DMS153 (cell line): ENCODE measurements around the gene CLEC4F.

Experiments used
- DNase-seq: peaks from one replicate; lab custom pipeline; 2025; lab: John Stamatoyannopoulos, UW

The CLEC4F gene

DNA sequence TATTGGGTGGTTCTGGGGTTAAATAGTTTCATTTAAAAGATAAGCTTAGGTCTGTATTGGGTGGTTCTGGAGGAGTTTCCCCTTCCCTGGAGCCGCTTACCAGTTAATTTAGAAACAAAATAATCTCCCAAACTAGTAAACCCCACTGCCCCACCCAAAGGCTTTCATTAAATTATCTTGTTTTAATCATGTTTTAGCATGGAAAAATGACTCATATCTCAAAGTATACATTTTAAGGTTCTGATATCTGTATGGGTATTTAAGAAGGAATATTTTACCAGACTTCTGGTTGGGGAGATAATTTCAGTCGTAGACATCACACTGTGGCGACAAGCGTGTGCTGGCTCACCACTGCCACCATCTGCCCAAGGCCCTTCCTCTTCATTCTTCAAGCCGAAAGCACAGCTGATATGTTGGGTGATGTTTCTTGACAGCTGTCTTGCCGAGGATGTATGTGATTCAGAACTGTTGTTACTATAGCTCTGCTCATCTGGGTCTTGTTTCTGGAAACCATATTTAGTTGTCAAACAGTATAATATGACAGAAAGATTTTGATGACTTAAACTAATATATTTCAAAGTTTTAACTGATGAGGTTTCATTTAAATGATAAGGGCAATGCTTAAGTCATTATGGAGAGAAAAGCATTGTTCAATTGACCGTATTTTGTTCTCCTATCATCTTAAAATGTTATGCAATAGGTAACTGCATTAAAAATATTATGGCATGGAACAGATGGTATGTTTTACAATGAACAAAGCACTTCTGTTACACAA, 35.1 kb downstream of the CLEC4F start:
- DNase-seq: peak; percentile 7

DNA sequence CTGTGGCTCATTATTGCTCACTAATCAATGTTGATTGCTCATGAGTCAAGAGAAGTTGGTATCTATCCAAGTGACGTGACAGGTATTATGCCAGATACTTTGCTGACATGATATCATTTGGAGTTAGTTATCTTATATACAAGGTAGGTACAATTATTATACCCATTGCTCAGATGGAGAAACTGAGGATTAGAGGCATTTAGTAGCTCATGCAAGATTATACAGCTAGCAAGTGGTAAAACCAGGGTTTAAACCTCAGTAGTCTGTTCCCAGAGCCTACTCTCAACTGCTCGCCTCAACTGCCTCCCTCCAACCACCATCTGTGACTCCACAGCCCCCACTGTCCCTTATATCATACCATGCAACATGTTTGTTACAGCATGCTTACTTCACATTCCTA, 36.1 kb downstream of the CLEC4F start:
- no peak for DNase-seq

DNA sequence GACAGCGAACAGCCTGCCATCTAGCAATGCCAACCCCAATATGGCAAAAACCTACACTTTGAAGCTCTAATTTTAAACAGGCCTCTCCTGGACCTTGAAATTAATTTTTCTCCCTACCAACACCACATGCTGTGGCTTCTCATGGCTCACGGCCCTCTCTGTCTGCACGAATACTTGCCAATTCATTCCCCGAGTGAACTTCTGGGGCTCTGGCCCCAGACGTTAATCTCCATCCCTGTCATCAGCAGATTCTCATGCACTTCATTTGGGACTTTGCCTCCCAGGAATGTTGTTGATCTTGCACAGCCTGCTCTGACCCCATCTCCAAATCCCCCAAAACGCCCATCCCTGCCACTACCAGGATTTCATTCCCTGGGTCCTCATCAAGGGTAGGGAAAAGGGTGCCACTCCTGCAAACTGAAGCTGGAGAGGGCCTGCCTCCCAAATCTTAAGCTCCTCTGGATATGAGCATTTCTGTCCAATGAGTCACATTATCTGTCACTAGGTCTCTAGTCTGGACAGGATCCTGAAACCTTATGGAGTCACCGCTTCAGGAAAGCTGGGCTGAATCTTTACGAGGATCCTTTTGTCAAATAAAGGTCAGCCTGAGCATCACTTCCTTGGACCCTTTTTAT, 40.4 kb downstream of the CLEC4F start:
- DNase-seq: no peak

DNA sequence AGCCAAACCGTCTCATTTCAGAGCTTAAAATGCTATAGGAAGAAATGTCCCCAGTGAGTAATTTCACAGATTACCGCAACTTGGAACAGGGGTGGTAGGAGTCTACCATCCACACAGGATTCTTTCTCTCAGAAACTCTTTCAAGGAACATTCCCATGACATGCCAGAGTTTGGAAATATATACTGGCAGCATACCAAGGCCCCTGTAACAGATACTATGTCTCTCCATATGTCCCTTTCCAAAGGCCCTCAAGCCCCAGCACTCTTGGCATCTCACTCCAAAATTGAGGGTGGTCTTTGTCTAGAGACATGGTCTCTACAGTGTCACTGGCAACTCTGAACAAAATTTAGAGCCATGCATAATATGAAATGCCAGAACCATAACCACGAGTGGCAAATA, 40.9 kb downstream of the CLEC4F start:
- DNase-seq: no peak

DNA sequence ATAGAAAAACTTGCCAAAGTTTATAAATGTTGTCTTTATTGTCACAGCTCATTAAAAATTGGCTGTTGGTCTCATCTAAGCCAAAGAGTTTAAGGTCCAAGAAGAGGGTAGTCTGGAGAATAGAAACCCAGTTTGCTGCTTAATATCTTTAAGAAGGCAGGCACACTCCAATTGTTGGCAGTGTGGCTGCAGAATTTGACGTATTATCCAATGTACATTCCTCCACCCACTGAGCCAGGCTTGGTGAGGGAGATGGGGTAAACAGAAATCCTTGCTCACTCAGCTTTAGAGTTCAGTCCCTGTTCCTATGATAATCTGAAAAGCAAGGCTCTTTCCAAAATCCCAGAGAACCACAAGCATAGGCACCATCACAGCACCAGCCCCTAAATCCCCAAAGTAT, 41.7 kb downstream of the CLEC4F start:
- no peak for DNase-seq

DNA sequence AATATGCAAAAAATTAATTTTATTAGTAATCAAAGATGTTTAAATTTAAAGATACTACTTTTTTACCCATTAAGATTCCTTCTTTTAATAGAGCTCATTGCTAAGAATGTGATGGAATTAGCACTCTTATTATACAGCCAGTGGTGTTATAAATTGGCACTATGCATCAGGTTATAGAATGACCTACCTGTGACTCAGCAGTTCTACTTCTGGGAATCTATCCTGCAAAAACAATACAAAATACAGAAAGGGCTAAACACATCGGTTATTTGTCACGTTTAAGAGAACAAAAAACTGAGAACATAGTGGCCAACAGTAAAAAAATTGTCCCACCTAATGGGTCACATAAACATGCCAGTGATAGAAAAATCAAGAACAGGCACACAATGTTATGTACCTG, 42.9 kb downstream of the CLEC4F start:
- no peak for DNase-seq

DNA sequence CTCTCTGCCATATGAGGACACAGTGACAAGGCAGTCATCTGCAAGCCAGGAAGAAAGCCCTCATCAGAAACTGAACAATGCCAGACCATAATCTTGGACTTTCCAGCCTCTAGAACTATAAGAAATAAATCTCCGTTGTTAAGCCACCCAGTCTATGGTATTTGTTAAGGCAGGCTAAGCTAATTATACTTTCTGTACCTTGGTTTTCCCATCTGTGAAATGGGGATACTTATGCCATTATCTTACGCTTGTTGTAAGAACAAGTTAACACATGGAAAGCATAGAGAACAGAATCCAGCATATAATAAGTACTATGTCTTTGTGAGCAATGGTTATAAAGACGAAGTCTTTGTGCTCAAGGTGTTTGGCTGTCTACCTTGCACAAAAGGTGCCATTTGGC, 44.1 kb downstream of the CLEC4F start:
- no peak for DNase-seq

DNA sequence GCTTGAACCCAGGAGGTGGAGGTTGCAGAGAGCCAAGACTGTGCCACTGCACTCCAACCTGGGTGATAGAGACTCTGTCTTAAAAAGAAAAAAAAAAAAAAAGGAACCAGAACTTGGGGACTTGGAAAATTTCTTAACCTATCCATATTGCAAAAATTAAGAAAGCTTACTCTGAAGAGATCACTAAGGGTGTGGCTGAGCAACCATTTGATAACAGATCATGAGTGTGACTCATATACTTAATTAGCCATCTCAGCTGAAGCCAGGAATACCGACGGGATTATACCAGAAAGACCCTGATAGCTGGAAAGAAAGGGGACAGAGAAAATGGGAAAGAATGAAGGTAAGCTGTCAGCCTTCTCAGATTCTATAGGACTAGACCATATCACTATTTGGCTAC, 45.3 kb downstream of the CLEC4F start:
- no peak for DNase-seq

DNA sequence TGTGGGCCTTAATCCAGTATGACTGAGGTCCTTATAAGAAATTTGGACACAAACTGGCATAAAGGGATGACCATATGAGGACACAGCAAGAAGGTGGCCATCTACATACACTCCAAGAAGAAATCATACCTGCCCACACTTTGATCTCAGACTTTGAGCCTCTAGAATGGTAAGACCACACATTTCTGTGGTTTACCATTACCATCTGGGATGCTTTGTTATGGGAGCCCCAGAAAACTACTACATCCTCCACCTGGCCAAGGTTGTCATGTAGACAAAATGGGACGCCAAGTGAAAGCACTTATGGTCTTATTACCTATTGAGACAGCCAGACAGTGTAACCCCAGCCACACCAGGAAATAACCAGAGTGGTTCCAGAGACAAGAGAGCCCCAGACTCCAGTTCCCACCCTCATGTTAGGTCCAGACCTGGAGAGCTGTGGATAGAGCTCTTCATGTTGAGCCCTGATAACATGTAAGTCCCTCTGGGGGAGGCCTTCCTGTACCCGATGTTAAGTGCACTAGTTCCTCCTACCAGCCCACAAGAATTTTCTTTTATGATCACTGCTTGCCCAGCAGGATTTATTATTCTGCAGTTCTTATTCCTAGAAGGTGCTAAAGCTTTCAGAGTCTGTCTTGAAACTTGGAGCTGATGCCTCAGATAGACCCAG, 47.8 kb downstream of the CLEC4F start:
- peak; percentile 1 for DNase-seq

DNA sequence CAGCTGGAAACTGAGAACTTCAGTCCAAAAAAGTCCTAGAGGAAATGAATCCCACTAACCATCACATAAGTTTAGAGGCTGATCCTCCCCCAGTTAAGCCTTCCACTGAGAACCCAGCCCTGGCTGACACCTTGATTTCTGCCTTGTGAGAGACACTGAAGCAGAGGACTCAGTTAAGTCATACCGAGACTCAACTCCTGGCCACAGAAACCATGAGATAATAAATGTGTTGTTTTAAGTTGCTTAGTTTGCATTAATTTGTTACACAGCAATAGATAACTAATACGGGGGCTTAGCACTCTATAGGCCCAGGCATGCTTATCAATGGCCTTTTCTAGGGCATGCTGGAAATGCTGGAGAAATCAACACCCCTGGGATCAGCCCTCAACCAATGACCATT, 49.0 kb downstream of the CLEC4F start:
- DNase-seq: no peak

DNA sequence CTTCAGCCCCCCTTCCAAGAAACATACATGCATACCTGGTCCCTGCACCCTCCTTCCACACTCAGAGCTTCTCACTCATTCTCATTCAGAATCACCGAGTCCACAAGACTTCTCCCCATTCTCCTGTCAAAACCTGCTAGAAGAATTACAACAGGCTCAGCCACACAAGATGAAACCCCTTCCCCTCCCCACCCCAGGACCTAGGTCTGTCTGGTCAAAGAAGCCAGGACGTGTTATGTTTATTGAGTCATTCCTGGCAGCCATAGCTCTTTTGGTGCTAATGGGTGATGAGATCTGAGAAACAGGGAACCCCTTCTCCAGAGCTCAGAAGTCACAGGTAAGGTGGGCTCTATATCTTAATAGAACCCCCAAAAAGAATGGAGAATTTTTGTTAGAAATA, 50.9 kb downstream of the CLEC4F start:
- DNase-seq: no peak

DNA sequence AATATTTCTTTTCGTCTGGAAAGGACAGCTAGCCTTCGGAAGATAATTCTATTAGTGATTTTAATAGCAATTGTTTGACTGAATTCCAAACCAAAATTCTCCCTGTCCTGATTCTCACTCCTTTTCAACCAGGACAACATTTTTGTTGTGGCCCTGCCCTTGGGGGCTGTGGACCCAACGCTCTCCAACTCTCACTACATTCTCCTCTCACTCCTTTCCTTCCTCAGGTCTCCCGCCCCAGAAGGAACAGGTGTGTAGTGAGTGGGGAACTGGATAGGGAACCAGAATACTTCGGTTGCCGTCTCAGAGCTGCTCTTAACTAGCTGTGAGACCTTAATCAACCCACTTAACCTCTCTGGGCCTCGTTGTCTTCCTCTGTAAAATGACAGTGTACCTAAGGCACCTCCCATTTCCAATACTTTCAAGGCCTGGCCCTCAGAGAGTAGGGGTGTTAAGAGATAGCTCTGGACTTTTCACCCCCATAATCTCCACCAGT, 51.8 kb downstream of the CLEC4F start:
- DNase-seq: no peak

DNA sequence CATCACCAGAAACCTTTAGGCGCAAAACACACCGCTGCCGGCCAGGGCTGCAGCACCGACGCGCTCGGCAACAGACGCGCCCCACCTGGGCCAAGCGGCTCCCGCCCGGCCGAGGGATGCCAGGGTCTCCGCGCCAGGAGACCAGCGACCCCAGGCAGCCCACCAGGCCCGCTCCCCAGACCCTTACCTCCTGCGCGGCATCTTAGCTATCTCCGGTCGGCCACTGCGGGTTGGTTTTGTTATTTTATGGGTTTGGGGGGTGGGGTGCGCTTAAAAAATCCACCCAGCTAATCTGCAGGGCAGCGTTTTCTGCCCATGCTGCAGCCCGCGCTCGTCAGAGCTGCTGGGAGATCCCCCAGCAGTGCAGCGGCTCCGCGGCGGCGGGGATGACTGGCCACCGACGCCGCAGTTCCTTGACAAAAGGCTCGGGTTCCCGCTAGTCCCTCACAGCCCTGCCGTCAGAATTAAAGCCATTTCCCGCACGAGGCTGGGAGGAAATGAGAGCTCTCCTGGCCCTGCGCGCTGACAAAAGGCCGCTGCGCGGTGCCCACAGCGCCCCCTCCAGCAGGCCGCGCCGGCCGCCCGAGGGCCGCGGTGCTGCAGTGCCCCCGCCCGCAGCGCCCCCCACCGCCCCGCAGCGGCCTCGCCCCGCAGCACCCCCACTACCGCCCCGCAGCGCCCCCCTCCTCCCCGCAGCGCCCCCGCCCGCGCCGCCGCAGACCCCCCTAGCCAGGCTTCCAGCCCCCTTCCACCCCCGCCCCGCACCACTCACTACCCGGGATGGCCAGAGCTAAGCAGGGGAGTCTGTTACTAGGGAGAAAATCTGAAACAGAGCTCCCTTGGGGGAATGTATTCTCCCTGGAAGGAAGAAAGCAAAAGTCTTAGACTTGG, 52.5 kb downstream of the CLEC4F start, which contains the start of gene ADD2:
Gene ADD2 (minus strand): TSS at position 502 of the 891 bp plus-strand sequence. CDS start 61,792 bp downstream, outside the sequence.
- peak; percentile 67 for DNase-seq

DNA sequence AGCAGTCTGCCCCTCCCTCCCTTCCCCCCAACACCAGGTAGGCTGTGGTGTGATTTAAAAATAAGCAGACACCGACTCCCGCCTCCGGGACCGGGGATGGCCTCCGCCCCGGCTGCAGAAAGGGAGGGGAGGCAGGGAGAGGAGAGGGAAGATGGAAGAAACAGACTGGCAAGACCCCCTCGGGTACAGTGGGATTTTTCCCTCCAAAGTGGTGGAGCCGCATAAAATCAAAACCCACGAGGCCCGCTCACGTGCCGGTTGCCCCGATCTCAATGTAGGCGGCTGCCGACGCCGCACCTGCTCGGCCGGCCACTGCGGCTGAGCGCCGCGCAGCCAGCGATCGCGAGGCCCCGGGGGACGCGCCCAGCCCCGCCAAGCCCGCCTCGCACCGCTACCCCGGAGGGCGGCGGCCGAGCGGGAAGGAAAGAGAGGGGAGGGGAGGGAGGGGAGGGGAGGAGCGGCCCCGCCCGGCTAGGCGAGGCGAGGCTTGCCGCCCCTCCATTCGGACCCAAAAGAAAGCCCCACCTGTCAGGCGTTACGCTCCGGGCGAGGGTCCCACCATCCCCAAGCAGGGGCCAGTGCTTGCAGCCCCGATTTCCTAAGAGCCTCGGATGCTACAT, 53.2 kb downstream of the CLEC4F start:
- DNase-seq: peak; percentile 26

DNA sequence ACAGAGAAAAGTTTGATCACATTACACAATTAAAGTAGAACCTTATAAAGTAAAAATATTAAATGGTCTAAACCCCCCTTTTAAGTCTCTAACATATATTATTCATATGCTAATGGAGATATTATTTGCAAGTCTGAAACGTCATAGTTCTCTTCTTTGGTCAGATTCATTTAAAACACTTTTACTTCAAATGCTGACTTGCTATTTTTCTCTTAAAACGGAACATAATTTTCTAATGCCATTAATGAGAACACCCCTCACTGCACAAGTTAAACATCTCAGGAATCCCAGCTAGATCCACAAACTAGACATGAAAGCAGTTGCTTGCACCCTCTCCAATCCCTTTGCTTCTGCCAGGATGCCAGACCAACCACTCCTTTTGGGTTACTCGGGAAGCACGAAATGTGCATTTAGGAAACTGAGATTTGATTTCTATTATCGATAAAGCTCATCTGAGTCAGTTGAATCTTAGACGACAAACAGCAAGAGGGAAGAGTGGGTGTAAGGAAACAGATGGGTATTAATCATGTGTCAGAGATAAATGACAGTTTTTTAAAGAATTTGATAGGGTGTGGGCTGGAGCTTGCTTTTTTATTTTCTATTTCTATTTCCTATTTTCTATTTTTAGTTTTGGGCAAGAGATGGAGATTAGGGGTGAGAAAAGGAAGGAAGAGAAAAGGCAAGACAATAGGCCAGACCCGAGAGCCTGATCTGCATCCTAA, 53.9 kb downstream of the CLEC4F start:
- DNase-seq: no peak

DNA sequence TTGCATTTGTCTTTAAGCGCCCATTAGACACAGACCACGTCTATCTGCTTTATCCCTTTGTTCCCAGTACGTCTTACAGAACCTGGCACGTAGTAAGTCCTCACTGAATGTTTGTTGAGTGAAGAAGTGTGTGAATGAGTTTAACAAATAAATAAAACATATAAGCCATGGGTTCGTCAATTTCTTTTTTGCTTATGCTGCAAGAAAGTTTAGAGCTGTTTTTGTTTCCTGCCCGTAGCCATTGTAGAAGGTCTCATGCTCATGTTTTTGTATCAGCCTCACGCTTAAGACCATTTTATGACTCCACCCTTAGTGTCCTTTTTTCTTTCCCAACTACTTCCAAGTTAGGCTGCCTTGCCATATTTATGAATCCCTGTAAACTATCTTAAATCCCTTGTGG, 54.9 kb downstream of the CLEC4F start:
- DNase-seq: no peak

DNA sequence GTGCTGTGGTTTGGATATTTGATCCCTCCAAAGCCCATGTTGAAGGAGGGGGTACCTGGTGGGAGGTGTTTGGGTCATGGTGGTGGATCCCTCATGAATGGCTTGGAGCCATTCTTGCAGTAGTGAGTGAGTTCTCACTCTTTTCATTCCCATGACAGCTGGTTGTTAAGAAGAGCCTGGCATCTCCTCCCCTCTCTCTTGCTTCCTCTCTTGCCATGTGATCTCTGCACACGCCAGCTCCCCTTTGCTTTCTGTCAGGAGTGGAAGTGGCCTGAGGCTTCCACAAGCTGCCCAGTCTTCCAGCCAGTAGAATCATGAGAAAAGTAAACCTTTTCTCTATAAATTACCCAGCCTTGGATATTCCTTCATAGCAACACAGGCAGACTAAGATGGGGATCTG, 61.0 kb downstream of the CLEC4F start:
- no peak for DNase-seq
